ENCODE data around the gene PCDH9.
"Not testable (repeated sequence)": the region's sequence is repeated elsewhere in the genome, so short reads cannot be mapped to it uniquely, and the experiment has no call there.

PCDH9 gene

GRCh38 chr13:66627512-66627911 lies 602.6 kb downstream of the PCDH9 start:
- no peak for DNase-seq

GRCh38 chr13:66624302-66624701 lies 605.8 kb downstream of the PCDH9 start:
- no peak for DNase-seq

- DNase-seq = no peak
Observed at GRCh38 chr13:66623129-66623820, 606.9 kb downstream of the PCDH9 start.

- DNase-seq = not testable (repeated sequence)
Observed at GRCh38 chr13:66621906-66622447, 608.2 kb downstream of the PCDH9 start.

- DNase-seq = no peak
Observed at GRCh38 chr13:66618702-66619101, 611.4 kb downstream of the PCDH9 start.

- DNase-seq = no peak
Observed at GRCh38 chr13:66617786-66618185, 612.4 kb downstream of the PCDH9 start.

GRCh38 chr13:66612983-66613382 lies 617.2 kb downstream of the PCDH9 start:
- DNase-seq = no peak

- no peak for DNase-seq
Observed at GRCh38 chr13:66586489-66586888, 643.6 kb downstream of the PCDH9 start.

- DNase-seq = no peak
Observed at GRCh38 chr13:66585669-66586203, 644.4 kb downstream of the PCDH9 start.

GRCh38 chr13:66581675-66582074 lies 648.5 kb downstream of the PCDH9 start:
- no peak for DNase-seq

GRCh38 chr13:66578305-66578704 lies 651.8 kb downstream of the PCDH9 start:
- DNase-seq = no peak

- DNase-seq = no peak
Observed at GRCh38 chr13:66577358-66577757, 652.8 kb downstream of the PCDH9 start.

- DNase-seq = no peak
Observed at GRCh38 chr13:66576381-66576780, 653.8 kb downstream of the PCDH9 start.

- no peak for DNase-seq
Observed at GRCh38 chr13:66574606-66575005, 655.5 kb downstream of the PCDH9 start.

GRCh38 chr13:66567899-66568612 lies 662.1 kb downstream of the PCDH9 start:
- no peak for DNase-seq

- no peak for DNase-seq
Observed at GRCh38 chr13:66565279-66565678, 664.9 kb downstream of the PCDH9 start.

GRCh38 chr13:66563076-66563475 lies 667.1 kb downstream of the PCDH9 start:
- DNase-seq = no peak

GRCh38 chr13:66562054-66562453 lies 668.1 kb downstream of the PCDH9 start:
- DNase-seq = no peak

- DNase-seq = no peak
Observed at GRCh38 chr13:66560991-66561390, 669.1 kb downstream of the PCDH9 start.

GRCh38 chr13:66560189-66560588 lies 669.9 kb downstream of the PCDH9 start:
- DNase-seq = no peak

GRCh38 chr13:66559093-66559492 lies 671.0 kb downstream of the PCDH9 start:
- DNase-seq = no peak

GRCh38 chr13:66558506-66558905 lies 671.6 kb downstream of the PCDH9 start:
- no peak for DNase-seq

- DNase-seq = no peak
Observed at GRCh38 chr13:66557357-66557756, 672.8 kb downstream of the PCDH9 start.

GRCh38 chr13:66556306-66556705 lies 673.8 kb downstream of the PCDH9 start:
- no peak for DNase-seq

All from cerebellar nuclear complex (tissue), 1 donor.